Fibroblast of upper back skin (primary cell): ENCODE measurements around the gene HIBADH.

ENCODE experiments used
- DNase-seq: peaks from one replicate; pipeline ENCODE4 v3.0.0-alpha.2; 2013

Gene HIBADH

DNA sequence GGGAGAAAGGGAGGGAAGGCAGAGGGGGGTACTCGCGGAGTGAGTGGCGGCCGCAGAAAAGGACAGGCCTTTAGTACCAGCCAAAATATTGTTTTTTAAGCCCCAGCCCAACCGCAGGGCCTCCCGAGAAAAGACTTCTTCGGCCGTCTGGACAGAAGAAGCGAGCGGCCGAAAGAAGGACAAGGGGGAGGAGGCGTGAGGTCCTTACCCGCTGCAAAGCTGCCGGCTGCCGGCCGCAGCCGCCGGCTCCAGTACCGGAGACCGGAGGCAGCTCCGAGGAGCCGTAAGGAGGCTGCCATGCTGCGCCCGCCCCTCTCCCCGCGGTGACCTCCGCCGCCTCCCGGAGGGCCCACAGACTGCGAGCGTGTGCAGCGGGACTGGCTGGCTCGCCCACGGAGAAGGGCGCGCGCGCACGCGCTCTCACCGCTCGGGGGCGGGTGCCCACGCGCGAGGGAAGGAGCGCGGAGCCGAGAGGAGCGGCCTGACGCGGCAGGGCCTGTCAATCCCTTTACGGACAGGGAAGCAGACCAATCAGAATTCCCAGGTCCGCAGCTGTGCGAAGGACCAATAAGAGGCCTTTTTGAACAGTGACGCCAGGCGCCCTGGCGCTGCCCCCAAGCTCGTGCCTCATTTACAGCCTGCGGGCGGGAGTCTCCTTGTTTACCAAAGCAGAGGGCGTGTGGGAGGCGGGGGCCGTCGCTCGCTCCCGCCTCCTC, at the start of gene HIBADH:
HIBADH (minus strand) TSS at position 394 of the 716 bp plus-strand sequence; CDS start at position 299, 95 bp downstream.
- peak; percentile 99 for DNase-seq

DNA sequence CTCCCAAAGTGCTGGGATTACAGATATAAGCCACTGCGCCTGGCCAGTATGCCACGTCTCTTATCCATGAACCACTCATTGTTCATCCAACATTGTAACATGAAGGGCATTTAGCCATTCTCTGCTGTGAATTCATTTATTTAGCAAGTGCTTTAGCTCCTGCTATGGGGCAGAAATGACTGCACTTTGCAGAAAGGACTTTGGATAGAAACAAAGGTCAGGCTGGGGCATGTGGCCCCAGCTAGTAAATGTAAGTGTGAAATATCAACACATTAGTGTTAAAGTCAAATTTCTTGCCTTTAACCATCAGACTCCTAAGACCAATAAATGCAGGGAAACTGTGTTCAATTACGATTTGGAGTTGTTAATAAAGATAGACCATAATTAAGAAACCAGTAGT, 49.5 kb upstream of the HIBADH start:
- DNase-seq, result no peak

DNA sequence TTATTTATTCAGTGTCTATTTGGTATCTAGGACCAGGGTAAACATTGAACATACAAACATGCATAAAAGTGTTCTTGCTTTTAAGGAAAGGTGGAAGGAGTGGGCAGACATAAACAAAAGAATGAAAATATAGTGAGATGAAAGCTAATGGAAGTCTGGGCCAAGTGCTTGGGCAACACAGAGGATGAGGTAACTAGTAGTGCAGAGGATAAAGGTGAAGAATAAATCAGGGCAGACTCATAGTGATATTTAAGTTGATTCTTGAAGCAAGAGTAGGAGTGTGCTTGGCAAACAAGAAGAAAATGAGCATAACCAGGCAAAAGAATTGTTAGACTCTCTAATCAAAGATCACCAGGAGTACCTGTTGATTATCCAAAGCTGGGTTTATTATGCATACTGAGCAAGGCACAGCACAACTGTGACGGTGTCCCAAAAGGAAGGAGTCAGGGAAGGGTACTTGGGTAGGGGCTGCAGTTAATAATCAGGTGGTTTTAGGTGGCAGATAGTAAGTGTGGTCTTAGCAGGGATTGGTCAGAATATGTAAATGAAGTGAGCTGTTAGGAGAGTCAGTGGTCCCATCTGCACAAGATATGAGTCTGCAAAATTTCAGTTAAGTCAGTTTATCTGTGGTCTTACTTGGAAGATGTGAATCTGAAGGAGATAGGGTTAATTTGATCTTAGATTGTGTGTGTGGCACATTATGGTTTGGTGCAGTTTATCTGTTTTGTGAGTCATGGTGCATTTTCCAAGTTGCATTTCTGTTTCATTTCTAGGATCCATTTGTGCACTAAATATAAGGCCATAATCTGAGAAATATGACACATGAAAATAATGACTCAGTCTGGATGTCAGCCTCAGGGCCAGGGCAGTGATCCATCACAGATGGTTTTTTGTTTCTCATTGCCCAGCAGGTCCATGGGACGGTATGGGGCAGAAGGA, 46.7 kb upstream of the HIBADH start:
- peak; percentile 46 for DNase-seq

DNA sequence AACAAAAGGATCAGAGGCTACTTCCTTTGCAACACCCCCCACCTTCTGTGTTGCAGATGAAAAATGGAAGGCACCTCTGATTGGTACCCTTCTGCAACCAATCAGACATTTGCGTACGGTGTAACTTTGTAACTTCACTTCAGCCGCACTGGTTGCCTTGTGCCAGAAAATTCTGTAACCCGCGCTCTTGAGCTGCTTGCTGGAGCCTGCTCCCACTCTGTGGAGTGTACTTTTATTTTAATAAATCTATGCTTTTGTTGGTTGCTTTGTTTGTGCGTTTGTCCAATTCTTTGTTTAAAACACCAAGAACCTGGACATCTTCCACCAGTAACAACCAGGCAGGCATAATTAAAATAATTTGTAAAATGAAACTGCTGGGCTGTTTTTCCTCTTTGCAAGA, 45.8 kb upstream of the HIBADH start:
- DNase-seq, result no peak

DNA sequence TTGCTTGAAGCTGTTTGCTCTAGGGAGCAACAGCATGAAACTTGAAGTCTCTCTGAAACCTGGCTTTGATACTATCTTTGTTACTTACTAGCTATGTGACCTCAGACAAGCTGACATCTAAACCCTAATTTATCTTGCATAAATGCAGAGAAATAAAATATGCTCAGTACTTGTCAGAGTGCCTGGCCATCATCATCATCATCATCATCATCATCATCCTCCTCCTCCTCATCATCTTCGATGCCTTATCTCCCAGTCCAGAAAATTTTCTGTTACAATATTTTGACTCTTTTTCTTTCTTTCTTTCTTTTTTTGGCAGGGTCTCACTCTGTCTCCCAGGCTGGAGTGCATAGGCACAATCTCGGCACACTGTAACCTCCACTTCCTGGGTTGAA, 42.5 kb upstream of the HIBADH start:
- no peak for DNase-seq

DNA sequence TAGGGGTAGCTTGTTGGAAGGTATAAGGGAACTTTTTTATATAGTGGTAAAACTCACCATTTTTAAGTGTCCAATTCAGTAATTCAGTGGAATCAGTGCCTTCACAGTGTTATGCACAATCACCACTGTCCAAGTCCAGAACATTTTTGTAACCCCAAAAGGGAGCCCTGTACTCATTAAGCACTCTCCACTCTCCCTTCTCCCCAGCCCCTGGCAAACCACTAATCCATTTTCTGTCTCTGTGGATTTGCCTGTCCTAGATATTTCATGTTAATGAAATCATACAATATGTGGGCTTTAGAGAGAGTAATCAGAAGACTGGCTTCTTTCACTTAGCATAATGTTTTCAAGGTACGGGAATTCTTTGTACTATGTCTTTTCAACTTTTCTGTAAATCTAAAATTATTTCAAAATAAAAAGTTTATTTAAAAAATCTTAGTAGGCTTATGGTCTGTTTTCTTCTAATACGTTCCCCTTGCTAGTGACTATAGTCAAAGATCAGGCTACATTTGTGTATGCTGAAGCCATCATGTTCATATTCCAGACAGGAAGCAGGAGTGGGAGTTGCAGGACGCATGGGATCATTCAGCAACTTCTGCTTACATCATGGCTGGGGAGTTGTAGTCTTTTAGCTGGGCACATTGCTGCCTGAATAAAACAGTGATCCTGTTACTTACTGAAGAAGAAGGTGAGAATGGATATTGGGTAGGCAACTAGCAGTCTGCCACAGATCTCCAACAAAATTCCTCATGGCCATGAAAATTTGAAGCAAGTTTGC, 41.9 kb upstream of the HIBADH start:
- no peak for DNase-seq

DNA sequence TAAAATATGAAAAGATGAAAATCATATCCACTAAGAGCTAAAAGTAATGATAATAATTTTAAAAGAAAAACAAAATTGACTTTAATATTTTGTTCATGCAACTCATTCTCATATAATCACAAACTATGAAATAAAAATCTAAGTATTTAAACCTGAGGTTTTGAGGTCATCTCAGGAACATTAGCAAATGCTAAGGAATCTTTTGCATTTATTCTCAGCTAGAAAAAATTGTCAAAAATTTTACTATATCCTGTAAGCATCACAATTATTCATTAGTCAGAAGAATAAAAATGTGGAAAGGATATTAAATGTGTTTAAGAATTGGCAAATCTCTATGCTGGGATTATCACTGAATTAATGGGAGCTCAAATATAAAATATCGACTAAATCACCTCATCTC, 40.5 kb upstream of the HIBADH start:
- no peak for DNase-seq

DNA sequence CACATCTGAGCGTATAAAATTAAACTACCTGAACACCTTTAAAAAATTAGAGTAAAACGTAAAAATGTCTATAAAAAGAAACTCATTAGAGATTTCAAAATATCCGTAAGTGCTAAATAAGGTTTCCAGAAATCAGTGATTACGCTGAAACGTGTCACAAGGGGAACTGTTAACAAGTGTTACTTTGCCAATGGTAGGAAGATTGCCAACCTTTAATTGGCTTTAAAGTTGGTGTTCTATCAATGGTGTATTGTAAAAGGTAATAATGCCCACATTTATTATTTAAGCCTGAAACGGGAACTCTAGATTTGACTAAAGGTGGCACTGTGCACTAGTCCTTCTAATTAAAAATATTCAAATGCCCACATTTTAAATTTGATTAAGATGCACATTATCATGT, 37.8 kb upstream of the HIBADH start:
- DNase-seq, result no peak

DNA sequence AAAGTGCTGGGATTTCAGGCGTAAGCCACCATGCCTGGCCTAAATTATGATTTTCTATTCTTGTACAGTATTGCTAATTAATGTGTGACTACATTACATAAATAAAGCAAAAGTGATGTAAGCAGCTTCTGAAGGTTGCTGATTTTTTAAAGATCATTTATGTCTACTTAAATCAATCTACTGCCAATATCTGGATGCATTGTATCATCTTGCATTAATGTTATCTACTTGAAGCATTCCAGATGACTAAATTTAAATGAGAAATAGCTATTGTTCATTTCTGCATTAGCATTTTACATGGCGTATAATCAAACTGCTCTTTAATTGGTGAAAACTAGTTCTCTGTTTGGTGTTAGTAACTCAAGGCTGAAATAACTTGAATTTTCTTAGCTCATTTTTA, 37.1 kb upstream of the HIBADH start:
- DNase-seq, result no peak

DNA sequence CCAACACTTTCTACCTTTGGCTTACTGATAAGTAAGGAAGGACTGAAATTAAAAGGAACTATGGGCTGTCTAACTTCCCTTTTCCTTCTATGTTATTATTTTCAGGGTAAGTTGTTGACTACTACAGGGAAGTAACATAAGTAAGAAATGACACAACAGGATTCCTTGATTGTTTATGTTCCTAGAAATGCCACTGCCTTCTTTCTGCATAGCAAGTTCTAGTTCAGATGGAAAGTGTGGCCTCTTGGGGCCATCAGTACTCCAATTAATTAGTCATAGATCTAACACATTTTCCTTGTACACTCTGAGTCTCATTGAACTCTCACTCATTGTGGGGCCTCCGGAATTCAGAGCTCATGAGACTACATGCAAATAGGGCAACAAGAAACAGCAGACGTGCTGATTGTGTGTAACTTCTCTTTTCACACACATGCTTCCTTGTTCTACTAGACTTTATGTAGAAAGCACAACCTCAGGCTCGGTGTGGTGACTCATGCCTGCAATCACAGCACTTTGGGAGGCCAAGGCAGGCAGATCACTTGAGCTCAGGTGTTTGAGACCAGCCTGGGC, 35.3 kb upstream of the HIBADH start:
- no peak for DNase-seq

DNA sequence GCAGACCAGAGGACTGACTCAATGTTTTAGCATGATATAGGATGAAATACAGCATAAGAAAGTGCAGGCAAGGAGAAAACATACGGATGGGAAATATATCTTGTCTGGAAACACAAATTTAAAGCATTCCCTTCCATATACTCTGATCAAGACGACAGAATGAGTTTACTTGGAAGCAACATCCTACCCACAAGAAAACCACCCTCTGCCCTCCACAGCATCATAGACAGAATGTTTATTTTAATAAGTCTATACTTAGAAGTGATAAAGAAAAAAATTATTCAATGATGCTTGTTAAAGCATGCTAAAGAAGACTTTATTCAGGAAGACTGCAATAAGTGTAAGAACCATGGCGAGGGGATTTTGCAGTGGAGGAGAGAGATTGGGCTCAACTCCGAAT, 32.4 kb upstream of the HIBADH start:
- no peak for DNase-seq

DNA sequence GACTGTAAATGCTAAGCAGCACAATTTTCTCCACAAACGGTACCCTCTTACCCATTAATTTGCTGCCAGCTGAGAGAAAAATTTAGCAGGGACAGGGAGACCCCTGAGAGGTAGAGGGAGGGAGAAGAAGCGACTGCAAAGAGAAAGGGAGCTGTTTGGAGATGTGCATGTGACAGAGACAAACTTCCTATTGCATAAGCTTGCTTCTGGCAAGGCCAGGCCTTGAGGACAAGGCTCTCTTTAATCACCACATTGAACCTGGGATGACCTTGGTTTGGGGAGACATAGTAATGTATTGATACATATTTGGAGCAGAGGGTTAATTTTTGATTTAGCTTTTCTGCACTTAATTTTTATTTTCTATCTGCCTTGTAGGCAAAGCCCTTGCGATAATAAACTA, 31.1 kb upstream of the HIBADH start:
- DNase-seq, result no peak

DNA sequence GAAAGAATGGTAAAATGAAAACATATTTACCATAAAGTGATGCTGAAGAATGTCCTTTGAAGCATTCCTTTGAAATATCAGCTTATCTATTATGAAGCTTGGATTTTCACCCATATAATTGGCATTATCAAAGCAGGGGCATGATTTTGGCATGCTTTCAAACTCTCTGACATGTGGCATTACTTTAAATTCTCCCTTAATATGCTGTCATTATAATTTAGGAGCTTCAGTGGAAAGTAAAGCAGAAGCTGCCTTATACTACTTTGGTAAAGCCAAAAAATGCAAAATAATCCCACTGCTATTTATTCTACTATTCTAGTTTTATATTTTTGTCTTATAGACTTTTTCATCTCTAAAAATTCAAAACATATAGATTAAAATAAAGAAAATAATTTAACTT, 28.0 kb upstream of the HIBADH start:
- no peak for DNase-seq

DNA sequence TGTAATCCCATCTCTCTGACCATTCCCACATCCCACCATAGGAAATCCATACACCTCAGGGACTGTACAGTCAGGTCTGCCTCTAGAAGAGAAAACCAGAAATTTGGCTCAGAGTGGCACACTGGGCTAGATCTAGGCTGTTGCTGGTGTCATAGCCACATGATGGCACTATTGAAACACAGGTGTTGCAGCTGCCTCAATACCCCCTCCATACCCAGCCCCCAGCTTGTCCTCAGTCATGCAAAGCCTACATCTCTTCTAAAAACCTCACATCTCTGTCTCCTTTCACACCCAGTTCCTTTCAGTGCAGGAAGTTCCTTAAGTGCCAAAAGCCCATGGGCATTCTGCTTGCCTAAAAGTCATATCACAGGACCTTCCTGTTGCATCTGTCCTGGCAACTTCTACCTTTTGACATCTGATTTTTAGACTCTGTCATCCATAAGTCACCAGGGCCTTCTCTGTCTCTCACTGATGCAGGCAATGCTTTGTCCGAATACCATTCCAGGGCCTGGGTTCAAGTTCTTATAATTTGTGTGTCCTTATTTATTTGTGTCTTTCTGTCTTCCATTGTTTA, 27.0 kb upstream of the HIBADH start:
- no peak for DNase-seq

DNA sequence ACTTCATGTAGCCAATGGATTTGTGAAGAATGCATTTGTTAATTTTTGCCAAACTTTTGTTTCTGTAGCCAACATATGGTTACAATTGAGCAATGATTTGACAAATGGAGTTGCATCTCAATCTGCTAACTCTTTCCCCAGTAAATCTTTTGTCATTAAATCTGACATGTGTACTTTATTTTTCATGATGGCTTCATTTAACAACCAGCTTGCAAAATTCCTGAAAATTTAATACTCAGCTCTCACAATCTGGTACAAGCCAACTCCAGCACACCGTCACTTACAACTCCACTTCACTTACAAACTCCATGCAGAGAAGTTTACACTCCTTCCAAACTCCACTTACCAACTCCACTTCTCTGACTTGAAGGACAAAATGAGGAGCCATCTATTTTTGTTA, 26.5 kb upstream of the HIBADH start:
- peak; percentile 50 for DNase-seq

DNA sequence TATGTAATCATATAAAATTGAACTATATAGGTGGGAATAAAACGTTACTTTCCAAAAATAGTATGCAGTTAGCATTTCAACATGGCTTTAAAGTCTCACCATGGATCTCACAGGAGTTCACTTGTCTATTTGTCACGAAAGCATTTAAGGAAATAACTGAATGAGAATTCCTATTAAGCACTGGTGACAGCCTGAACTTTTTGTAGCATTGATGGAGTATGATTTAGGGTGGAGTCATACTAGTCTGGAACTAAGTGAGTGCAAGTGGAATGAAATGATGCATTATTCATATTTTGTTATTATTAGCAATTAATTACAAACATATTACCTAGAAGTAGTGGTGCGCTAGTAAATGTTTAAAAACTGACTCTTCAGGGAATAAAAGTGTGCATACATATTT, 26.0 kb upstream of the HIBADH start:
- no peak for DNase-seq

DNA sequence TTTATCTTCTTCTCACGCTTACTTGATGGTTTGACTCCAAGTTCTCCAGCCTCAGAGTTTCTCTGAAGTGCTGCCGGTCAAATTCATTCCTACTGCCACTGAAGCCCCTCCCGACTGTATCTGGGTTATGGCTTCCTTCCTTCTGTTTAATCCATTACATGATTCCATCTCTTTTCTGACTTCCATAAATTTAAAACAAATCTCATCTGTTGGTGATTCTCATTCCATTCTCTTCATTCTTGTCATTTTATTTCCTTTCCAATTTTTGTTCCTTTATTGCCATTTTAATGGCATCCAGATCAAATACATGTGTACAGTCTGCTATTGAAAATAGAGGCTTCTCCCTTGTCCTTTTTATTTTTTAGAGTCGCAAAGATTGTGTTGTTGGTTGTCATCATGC, 25.4 kb upstream of the HIBADH start:
- no peak for DNase-seq

DNA sequence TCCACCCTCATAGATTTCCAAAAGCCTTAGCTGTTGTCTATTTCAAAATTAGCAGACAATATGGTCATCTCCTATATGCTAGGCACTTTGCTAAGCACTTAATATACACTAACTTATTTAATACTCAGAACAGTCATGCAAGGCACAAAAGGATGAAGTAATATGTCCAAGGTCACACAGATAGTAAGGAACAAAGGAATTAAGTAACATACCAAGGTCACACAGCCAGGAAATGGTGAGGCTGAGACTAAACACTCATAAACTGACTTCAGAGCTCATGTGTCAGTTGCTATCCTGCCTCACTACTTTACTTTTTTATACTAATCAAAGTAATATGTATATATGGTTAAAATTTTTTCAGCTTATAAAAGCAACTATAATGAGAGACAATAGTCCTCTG, 23.6 kb upstream of the HIBADH start:
- no peak for DNase-seq

DNA sequence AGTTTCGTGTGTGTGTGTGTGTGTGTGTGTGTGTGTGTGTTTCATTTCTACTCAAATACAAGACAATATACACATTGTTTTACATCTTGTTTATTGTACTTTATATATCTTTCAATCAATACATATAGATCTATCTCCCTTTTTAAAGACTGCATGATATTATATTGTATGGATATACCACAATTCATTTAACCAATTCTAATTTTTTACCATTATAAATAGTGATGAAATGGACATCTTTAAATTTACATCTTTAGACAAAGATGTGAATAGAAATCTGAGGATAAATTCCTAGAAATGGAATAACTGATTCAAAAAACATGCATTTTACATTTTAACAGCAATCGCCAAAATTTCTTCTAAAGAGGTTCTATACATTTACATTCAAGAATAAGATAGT, 23.2 kb upstream of the HIBADH start:
- no peak for DNase-seq

DNA sequence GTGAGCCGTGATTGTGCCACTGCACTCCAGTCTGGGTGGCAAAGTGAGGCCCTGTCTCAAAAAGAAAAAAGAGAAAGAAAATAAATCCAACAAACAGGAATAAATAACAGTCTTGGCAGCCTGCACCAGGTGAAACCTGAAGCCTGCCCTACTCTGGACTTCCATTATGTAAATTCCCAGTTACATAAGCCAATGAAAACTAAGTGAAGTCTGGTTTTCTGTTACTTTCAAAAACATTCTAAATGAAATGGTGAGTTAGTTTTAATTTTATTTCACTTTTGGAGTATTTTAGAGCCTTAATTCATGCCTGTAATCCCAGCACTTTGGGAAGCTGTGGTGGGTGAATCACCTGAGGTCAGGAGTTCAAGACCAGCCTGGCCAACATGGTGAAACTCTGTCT, 22.5 kb upstream of the HIBADH start:
- no peak for DNase-seq

DNA sequence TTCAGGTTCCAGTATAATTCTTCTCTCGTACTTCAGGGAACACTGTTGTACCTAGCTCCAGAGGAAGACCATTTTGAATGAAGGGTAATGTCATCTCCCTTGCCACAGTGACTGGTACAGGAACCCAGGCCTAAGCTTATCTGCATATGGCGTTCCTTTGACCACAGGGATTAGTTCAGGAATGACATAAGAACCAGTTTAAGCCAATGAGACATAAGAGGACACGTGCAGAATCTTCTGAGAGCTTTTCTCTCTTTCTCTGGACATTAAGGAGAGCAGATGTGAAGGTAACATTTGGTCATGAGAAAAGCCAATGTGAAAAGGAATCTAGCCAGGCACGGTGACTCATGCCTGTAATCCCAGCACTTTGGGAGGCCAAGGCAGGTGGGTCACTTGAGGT, 21.8 kb upstream of the HIBADH start:
- no peak for DNase-seq

DNA sequence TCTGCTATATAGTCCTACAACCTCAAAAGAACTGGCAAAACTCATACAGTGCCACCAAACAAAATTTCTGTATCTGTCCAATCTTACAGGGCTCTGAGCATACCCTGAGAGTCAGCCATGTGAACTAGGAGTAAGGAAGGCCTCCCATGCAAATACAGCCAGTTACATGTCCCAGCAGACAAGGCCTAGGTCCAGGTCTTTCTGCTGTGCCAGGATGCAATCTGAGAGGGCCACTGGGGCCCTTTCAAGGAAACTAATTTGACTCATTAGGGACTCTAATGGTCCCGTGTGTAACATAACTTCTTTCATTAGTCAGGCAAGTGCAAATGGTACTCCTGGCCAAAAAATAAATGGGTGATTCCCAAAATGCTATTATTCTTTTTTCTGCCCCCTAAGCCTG, 17.9 kb upstream of the HIBADH start:
- no peak for DNase-seq
